IMR-90 (cell line): ENCODE measurements around the gene LLGL1. TPM values are rescaled to one million over a fixed set of nuclear protein-coding genes. Genes with fewer than 3 reads are reported as not detected.
A peak's percentile ranks its signal among the peaks of the same experiment; 100 is the strongest.

Source experiments
- ATAC-seq: fragments of 200-7000 bp; cut with Tn5 transposase; 2 replicates; pipeline ENCODE4 v1.9.1; 2020; ENCODE audit warnings: low read depth, mild to moderate bottlenecking, moderate library complexity
- BruUV-seq: library from RNA; stranded (reverse); fragments of 400-500 nt; replicated peaks from 2 replicates; lab custom pipeline; 2021; lab: Mats Ljungman, UMichigan
- CTCF ChIA-PET: fragments of 300-600 bp; formaldehyde crosslinking; extraction: SDS; loops from one replicate; lab custom pipeline; 2021; ENCODE audit warnings: antibody characterized with exemption; lab: Yijun Ruan, JAX
- POLR2A ChIA-PET: fragments of 300-600 bp; sonication (Branson Sonifier 250); formaldehyde crosslinking; loops from one replicate; lab custom pipeline; 2022; ENCODE audit warnings: antibody characterized with exemption; ENCODE audit not compliant: unreplicated experiment; lab: Charles Lee
- DNase-seq: peaks from one replicate; pipeline ENCODE4 v3.0.0; 2013
- H2AFZ ChIP-seq: replicated peaks from 2 replicates; pipeline ENCODE3; 2013; ENCODE audit warnings: low read length, mild to moderate bottlenecking; ENCODE audit not compliant: poor library complexity
- H2AK5ac ChIP-seq: 2 replicates; pipeline ENCODE4 v1.6.1; 2013; ENCODE audit warnings: low read depth, low read length, inconsistent platforms
- H2AK9ac ChIP-seq: replicated peaks from 2 replicates; pipeline ENCODE3; 2013; ENCODE audit warnings: mild to moderate bottlenecking, low read depth, low read length, moderate library complexity; ENCODE audit not compliant: poor library complexity
- H2BK120ac ChIP-seq: 2 replicates; pipeline ENCODE4 v1.6.1; 2013; ENCODE audit warnings: low read depth, low read length, inconsistent platforms
- H2BK15ac ChIP-seq: 3 replicates; pipeline ENCODE4 v1.6.1; 2013; ENCODE audit warnings: low read depth, low read length, inconsistent platforms
- H2BK20ac ChIP-seq: 2 replicates; pipeline ENCODE4 v1.6.1; 2013; ENCODE audit warnings: low read depth, mild to moderate bottlenecking, inconsistent platforms, low read length, moderate library complexity
- H2BK5ac ChIP-seq: 2 replicates; pipeline ENCODE4 v1.6.1; 2013; ENCODE audit warnings: mild to moderate bottlenecking, low read depth, low read length, inconsistent platforms; ENCODE audit not compliant: poor library complexity, severe bottlenecking
- H3K14ac ChIP-seq: replicated peaks from 2 replicates; pipeline ENCODE4 v1.6.1; 2013; ENCODE audit warnings: low read depth, low read length, inconsistent platforms
- H3K18ac ChIP-seq: 2 replicates; pipeline ENCODE4 v1.6.1; 2013; ENCODE audit warnings: low read depth, low read length, control low read depth
- H3K23ac ChIP-seq: 2 replicates; pipeline ENCODE4 v1.6.1; 2013; ENCODE audit warnings: low read depth, low read length, inconsistent platforms
- H3K27ac ChIP-seq: 2 replicates; pipeline ENCODE4 v1.5.1; 2013; ENCODE audit warnings: mild to moderate bottlenecking, control low read depth, low read length; ENCODE audit not compliant: insufficient read depth
- H3K27me3 ChIP-seq: 2 replicates; pipeline ENCODE4 v1.6.1; 2013; ENCODE audit warnings: low read length; ENCODE audit not compliant: control insufficient read depth, insufficient read depth
- H3K36me3 ChIP-seq: 2 replicates; pipeline ENCODE4 v1.6.1; 2013; ENCODE audit warnings: low read length, mixed read lengths; ENCODE audit not compliant: control insufficient read depth, insufficient read depth
- H3K4ac ChIP-seq: 2 replicates; pipeline ENCODE4 v1.6.1; 2013; ENCODE audit warnings: low read depth, low read length, inconsistent platforms
- H3K4me1 ChIP-seq: 2 replicates; pipeline ENCODE4 v1.6.1; 2013; ENCODE audit warnings: low read length, mixed read lengths; ENCODE audit not compliant: control insufficient read depth, insufficient read depth
- H3K4me2 ChIP-seq: 2 replicates; pipeline ENCODE4 v1.6.1; 2013; ENCODE audit warnings: low read depth, mild to moderate bottlenecking, control low read depth, low read length, moderate library complexity
- H3K4me3 ChIP-seq: 2 replicates; pipeline ENCODE4 v1.5.1; 2013; ENCODE audit warnings: low read depth, mild to moderate bottlenecking, control low read depth, low read length, moderate library complexity; ENCODE audit not compliant: insufficient read depth
- H3K56ac ChIP-seq: 2 replicates; pipeline ENCODE4 v1.6.1; 2013; ENCODE audit warnings: low read length, inconsistent platforms; ENCODE audit not compliant: insufficient read depth; ENCODE audit errors: extremely low read depth
- H3K79me1 ChIP-seq, 2 experiments: 2 replicates each; pipeline ENCODE4 v1.6.1; 2013; ENCODE audit warnings: low read length in 2 of 2, inconsistent platforms in 1 of 2, low read depth in 1 of 2
- H3K9ac ChIP-seq: 2 replicates; pipeline ENCODE4 v1.6.1; 2013; ENCODE audit warnings: low read depth, low read length, control low read depth
- H3K9me1 ChIP-seq: 2 replicates; pipeline ENCODE4 v1.6.1; 2013; ENCODE audit warnings: low read length, inconsistent platforms; ENCODE audit not compliant: insufficient read depth
- H3K9me3 ChIP-seq: 2 replicates; pipeline ENCODE4 v1.6.1; 2013; ENCODE audit warnings: low read length; ENCODE audit not compliant: control insufficient read depth, insufficient read depth
- H4K20me1 ChIP-seq: 2 replicates; pipeline ENCODE4 v1.6.1; 2013; ENCODE audit warnings: low read length, inconsistent platforms; ENCODE audit not compliant: insufficient read depth
- H4K5ac ChIP-seq: 2 replicates; pipeline ENCODE4 v1.6.1; 2013; ENCODE audit warnings: mild to moderate bottlenecking, low read depth, low read length, control low read depth
- H4K8ac ChIP-seq, 2 experiments: 2 replicates each; pipeline ENCODE4 v1.6.1; 2013; ENCODE audit warnings: low read depth in 2 of 2, low read length in 2 of 2, control low read depth in 1 of 2, inconsistent platforms in 1 of 2
- H4K91ac ChIP-seq: 2 replicates; pipeline ENCODE4 v1.6.1; 2013; ENCODE audit warnings: low read depth, low read length, inconsistent platforms; ENCODE audit not compliant: insufficient read depth
- BHLHE40 ChIP-seq: fragments of 150-350 bp; IDR thresholded peaks from 2 replicates; pipeline ENCODE4 v1.6.1; 2016; ENCODE audit warnings: mild to moderate bottlenecking, low read depth, low read length
- CEBPB ChIP-seq: IDR thresholded peaks from 2 replicates; pipeline ENCODE4 v1.6.1; 2012; ENCODE audit warnings: low read depth, low read length, improper control_type of control experiment
- FOS ChIP-seq: fragments of 150-350 bp; IDR thresholded peaks from 2 replicates; pipeline ENCODE4 v1.6.1; 2016; ENCODE audit warnings: low read depth, low read length
- MAFK ChIP-seq: IDR thresholded peaks from 2 replicates; pipeline ENCODE4 v1.6.1; 2012; ENCODE audit warnings: low read depth, low read length, improper control_type of control experiment
- MAZ ChIP-seq: IDR thresholded peaks from 2 replicates; pipeline ENCODE4 v1.6.1; 2012; ENCODE audit warnings: low read depth, mild to moderate bottlenecking, low read length, improper control_type of control experiment, moderate library complexity, borderline replicate concordance
- NFE2L2 ChIP-seq: fragments of 150-350 bp; IDR thresholded peaks from 2 replicates; pipeline ENCODE4 v1.6.1; 2016; ENCODE audit warnings: low read depth, mild to moderate bottlenecking, low read length
- POLR2A ChIP-seq: IDR thresholded peaks from 2 replicates; pipeline ENCODE4 v1.6.1; 2012; ENCODE audit warnings: mild to moderate bottlenecking, low read depth, low read length
- RAD21 ChIP-seq: IDR thresholded peaks from 2 replicates; pipeline ENCODE4 v1.6.1; 2012; ENCODE audit warnings: low read length, improper control_type of control experiment
- SMC3 ChIP-seq: fragments of 150-350 bp; IDR thresholded peaks from 2 replicates; pipeline ENCODE4 v1.6.1; 2016; ENCODE audit warnings: low read depth, mild to moderate bottlenecking, antibody characterized with exemption, low read length, moderate library complexity
- USF2 ChIP-seq: fragments of 150-350 bp; IDR thresholded peaks from 2 replicates; pipeline ENCODE4 v1.6.1; 2017; ENCODE audit warnings: mild to moderate bottlenecking, antibody characterized with exemption, low read length, low read depth
- WGBS, 2 experiments: methylation state at CpG; one replicate each; pipeline versions ENCODE4 v1.1.5 to v1.1.7; 2013; ENCODE audit warnings: missing lambda C conversion rate in 2 of 2; ENCODE audit not compliant: insufficient read length in 1 of 2; ENCODE audit errors: extremely low coverage in 2 of 2; 5-methylcytosine and 5-hydroxymethylcytosine counted together
- dilution Hi-C: fragments of 300-500 bp; cut with HindIII; formaldehyde crosslinking; loops from one replicate; pipeline ENCODE4 v1.14.3; 2018; ENCODE audit warnings: low sequenced_read_pairs; ENCODE audit not compliant: unreplicated experiment
- in situ Hi-C: fragments of 300-500 bp; cut with MboI; formaldehyde crosslinking; loops from 3 replicates; pipeline ENCODE4 v1.14.3; 2019; ENCODE audit warnings: low sequenced_read_pairs, inconsistent platforms, mixed read lengths
- intact Hi-C: fragments of 100-400 bp; cut with micrococcal nuclease; formaldehyde crosslinking; loops from 2 replicates; pipeline ENCODE4 v1.10.0; 2022
- polyA plus RNA-seq, 3 experiments: library from polyadenylated mRNA; depleted of rRNA; stranded (reverse); fragments of >200 nt; gene quantifications; 2 replicates each; pipeline ENCODE4 v1.2.3, GENCODE V29; 2012; ENCODE audit warnings: low replicate concordance in 1 of 3
- total RNA-seq: library from RNA; depleted of rRNA; stranded (reverse); fragments of >200 nt; gene quantifications from 2 replicates; pipeline ENCODE4 v1.2.3, GENCODE V29; 2012

The LLGL1 gene
- total and polyA plus RNA-seq, 2 of the 4 experiments (the other 2 are of a cell fraction): 40.1 to 52.9 TPM

- BruUV-seq: no TSS peak
- peak overlapping the region; percentile 92 for H3K14ac ChIP-seq
- POLR2A ChIA-PET: no interaction called here
- peak overlapping the region; percentile 95 for H2AFZ ChIP-seq
- H2BK120ac ChIP-seq: peak overlapping the region; percentile 58
- peaks cover 32% of the 10 kb centered on the region for H3K36me3 ChIP-seq
- 0% methylated on average over 5 of the region's 16 CpGs; no CpG with 5 or more reads in 1 of the 2 experiments for WGBS, 2 experiments
- H2BK15ac ChIP-seq: no peak overlapping the region
- intact Hi-C loops (no loop called here), dilution Hi-C loops (no loop called here), in situ Hi-C loops (no loop called here)
- H4K91ac ChIP-seq: peak overlapping the region; percentile 28
- peak overlapping the region; percentile 77 for H2BK5ac ChIP-seq
- H3K79me1 ChIP-seq: peaks cover 19 to 66% of the 10 kb centered on the region in 2 experiments
- H3K23ac ChIP-seq: peak overlapping the region; percentile 86
- H3K27me3 ChIP-seq: no peaks in the 10 kb centered on the region
- peak overlapping the region; percentile 1; the same call in 1 of the 2 replicates for H3K18ac ChIP-seq
- H2AK9ac ChIP-seq: peak overlapping the region; percentile 95
- peak overlapping the region; percentile 93 for H3K4me2 ChIP-seq
- peaks cover 12% of the 10 kb centered on the region; the same call in 1 of the 2 replicates for H3K9me1 ChIP-seq
- peaks cover 18% of the 10 kb centered on the region for H3K4me1 ChIP-seq
- H2BK20ac ChIP-seq: no peak overlapping the region
- ATAC-seq (peak; percentile 3; the same call in 1 of the 2 replicates), DNase-seq (peak; percentile 44)
- H3K9me3 ChIP-seq: no peaks in the 10 kb centered on the region
- peak overlapping the region; percentile 71 for H3K27ac ChIP-seq
- peak overlapping the region; percentile 74 for H3K9ac ChIP-seq
- TF ChIP-seq MAZ (no peak), USF2 (no peak), POLR2A (no peak), NFE2L2 (no peak), CEBPB (no peak), RAD21 (no peak), BHLHE40 (no peak), MAFK (no peak), SMC3 (no peak), FOS (no peak)
- CTCF ChIA-PET: interaction anchor here (0.5 kb wide), 1 partner anchor 1961 kb away, joined by 6 read pairs; no protein-coding TSS in a partner anchor
- peak overlapping the region; percentile 76 for H3K4ac ChIP-seq
- 0 out of 2 replicates have a peak overlapping the region, but pooled peaks have one; percentile 19 for H4K5ac ChIP-seq
- peak overlapping the region; percentile 59; the same call in 1 of the 2 replicates for H2AK5ac ChIP-seq
- H4K8ac ChIP-seq: peak overlapping the region in 1 of 2 experiments; percentile 62; a peak in 2 of 4 replicates
- peak overlapping the region; percentile 75 for H3K4me3 ChIP-seq
- H4K20me1 ChIP-seq: peaks cover 18% of the 10 kb centered on the region
- H3K56ac ChIP-seq: peak overlapping the region; percentile 57; the same call in 1 of the 2 replicates
Observed at GRCh38 chr17:18261146-18261515, 35.7 kb downstream of the LLGL1 start.
